Kasumi-1 (cell line): ENCODE data around the gene SPTBN1.

Source experiments
- DNase-seq, 2 experiments: peaks; one replicate each; lab custom pipeline; 2025; lab: John Stamatoyannopoulos, UW

Gene SPTBN1

GRCh38 chr2:54704688-54705605 is 248.8 kb downstream of the SPTBN1 start:
- peak; percentile 80 to 87 for DNase-seq

DNA sequence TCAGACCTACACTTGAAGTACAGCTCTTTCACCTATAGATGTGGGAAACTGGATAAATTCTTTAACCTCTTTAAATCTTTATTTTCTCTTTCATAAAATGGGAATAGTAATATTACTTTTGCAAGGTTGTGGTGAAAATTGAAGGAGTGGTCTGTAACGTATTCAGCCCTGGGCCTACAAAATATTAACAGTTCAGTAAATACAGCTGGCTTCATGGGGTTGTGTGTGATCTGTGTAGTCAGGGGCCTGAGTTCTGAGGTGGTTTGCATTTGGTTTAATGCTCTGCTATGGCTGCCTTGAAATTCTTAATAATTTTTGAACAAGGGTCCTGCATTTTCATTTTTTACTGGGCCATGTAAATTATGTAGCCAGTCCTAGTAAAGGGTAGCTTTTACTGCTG is 250.5 kb downstream of the SPTBN1 start:
- DNase-seq, result no peak

GRCh38 chr2:54708584-54709335 is 252.6 kb downstream of the SPTBN1 start:
- DNase-seq, result no peak

GRCh38 chr2:54709336-54709809 is 253.2 kb downstream of the SPTBN1 start:
- DNase-seq, result no peak

DNA sequence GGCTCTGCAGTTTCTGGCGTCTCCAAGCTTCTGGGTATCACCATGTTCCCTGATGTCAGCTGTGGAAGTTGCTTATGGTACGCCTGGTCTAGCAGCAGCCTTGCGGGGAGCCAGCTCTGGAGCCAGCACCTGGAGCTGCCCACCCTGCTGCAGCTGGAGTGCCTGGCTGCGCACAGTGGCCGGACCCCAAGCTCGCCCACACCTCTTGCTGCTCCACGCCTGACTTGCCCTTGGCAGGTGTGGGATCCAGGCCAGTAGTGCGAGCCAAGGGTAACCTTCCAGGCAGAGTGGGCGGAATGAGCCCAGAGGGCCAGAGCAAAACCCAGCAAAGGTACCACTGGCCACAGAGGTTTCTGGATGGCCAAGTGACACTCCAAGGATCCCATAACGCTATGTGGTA is 254.1 kb downstream of the SPTBN1 start:
- DNase-seq, result no peak

GRCh38 chr2:54712516-54712915 is 256.4 kb downstream of the SPTBN1 start:
- no peak for DNase-seq

DNA sequence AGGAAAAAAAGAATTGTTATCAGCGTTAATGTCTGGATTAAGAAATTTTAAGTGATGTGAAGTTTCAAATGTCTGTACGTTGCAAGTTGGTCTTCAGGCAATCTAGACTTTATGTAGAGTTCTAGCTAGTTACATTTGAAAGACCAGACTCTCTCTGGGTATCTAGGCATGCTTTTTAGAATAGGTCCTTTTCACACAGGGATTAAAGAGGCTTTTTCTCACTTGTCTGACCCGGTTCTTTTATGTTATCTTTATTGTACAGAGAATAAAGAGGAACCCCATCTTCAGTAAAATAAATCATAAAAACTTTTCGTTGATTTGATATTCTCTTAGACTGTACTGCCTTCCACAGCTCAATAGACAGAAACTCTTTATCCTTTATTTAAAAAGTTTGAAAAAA is 258.9 kb downstream of the SPTBN1 start:
- DNase-seq, result no peak

DNA sequence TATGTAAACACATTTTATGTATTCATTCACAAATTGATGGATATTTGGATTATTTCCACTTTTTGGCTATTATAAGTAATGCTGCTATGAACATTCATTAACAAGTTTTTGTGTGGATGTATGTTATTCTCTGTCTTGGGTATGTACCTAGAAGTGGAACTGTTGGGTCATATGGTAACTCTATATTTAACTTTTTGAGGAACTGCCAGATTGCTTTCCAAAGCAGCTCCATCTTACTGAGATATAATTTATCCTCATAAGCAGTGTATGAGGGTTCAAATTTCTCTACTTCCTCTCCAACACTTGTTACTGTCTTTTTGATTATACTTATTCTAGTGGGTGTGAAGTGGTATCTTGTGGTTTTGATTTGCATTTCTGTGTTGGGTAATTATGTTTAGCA is 260.2 kb downstream of the SPTBN1 start:
- DNase-seq, result no peak

DNA sequence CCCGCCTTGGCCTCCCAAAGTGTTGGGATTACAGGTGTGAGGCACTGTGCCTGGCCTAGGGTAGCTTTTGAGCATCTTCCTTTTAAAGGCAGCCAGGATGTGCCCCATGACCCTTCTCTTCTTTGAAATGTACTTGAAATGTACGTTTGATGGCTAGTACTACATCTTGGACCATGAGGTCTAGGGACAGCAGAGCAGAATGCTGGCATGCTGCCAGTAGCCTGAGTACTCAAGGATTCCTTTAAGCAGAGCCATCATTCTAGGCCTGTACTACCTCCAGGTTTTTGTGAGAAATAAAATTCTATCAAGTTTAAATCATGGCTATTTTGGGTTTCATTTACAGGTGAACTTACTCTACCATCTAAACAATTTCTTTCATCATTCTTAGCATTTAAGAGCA is 264.4 kb downstream of the SPTBN1 start:
- no peak for DNase-seq
